SJSA1 (cell line): ENCODE data around the gene GDF2. TPM values are rescaled to one million over a fixed set of nuclear protein-coding genes. Genes with fewer than 3 reads are reported as not detected.

Experiments
- DNase-seq, 2 experiments: peaks; one replicate each; pipeline ENCODE4 v3.0.0-alpha.2; 2015 to 2020; ENCODE audit warnings: low spot score in 2 of 2, low read depth in 1 of 2
- H3K27ac ChIP-seq: fragments of 250-450 bp; sonication (Bioruptor Pico); 2 replicates; pipeline ENCODE4 v1.5.1; 2020; ENCODE audit warnings: mild to moderate bottlenecking, moderate library complexity
- H3K27me3 ChIP-seq: fragments of 250-450 bp; sonication (Bioruptor Pico); replicated peaks from 2 replicates; pipeline ENCODE4 v1.5.1; 2020; ENCODE audit warnings: mild to moderate bottlenecking, moderate library complexity
- H3K36me3 ChIP-seq: fragments of 250-450 bp; sonication (Bioruptor Pico); 2 replicates; pipeline ENCODE4 v1.5.1; 2020; ENCODE audit warnings: mild to moderate bottlenecking
- H3K4me1 ChIP-seq: fragments of 250-450 bp; sonication (Bioruptor Pico); replicated peaks from 2 replicates; pipeline ENCODE4 v1.6.1; 2021; ENCODE audit warnings: mild to moderate bottlenecking
- H3K4me3 ChIP-seq: fragments of 250-450 bp; sonication (Bioruptor Pico); 2 replicates; pipeline ENCODE4 v1.5.1; 2020; ENCODE audit warnings: mild to moderate bottlenecking
- H3K9me3 ChIP-seq: fragments of 250-450 bp; sonication (Bioruptor Pico); replicated peaks from 2 replicates; pipeline ENCODE4 v1.5.1; 2020; ENCODE audit warnings: mild to moderate bottlenecking
- total RNA-seq: library from RNA; depleted of rRNA; stranded (reverse); fragments of >200 nt; shearing (Covaris generic); gene quantifications from 2 replicates; pipeline ENCODE4 v1.2.3, GENCODE V29; 2014

The GDF2 gene
- total RNA-seq, 1 experiment from 2014 or later = not detected

DNA sequence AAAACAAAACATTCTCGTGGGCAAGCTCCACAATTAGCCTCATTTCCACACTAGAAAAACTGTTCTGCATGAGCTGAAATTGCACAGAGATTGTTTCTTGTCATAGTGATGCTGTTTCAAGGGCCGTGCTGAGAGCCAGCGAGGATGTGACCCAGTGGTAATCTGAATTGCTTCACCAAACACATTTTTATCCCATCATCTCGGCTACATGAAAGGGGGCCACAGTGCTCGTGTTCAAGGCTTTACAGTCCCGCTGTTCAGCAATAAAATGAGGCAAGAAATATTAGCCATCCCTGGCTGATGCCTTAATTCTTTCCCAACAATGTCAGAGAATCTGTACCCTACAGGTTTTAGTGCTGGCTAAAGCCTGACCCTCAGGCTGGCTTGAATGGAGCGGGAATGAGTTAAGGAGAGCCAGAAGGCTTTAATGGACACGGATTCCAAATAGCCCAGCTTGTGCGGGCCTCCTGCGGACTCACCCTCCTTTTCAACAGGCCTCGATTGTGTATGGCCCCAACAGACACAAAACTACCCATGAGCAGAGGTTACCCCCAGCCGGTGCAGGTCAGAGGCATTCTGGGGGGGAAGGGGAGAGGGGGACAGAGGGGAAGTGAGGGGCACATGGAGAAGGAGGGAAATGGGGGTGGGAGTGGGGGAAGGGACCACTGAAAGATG lies 24.3 kb upstream of the GDF2 start:
- H3K27ac ChIP-seq = no peak overlapping the region
- DNase-seq = no peak
- H3K27me3 ChIP-seq = peaks cover 58% of the 10 kb centered on the region
- H3K9me3 ChIP-seq = no peaks in the 10 kb centered on the region
- peaks cover 6% of the 10 kb centered on the region; the same call in 1 of the 2 replicates for H3K4me1 ChIP-seq
- no peak overlapping the region for H3K4me3 ChIP-seq
- H3K36me3 ChIP-seq = no peaks in the 10 kb centered on the region

DNA sequence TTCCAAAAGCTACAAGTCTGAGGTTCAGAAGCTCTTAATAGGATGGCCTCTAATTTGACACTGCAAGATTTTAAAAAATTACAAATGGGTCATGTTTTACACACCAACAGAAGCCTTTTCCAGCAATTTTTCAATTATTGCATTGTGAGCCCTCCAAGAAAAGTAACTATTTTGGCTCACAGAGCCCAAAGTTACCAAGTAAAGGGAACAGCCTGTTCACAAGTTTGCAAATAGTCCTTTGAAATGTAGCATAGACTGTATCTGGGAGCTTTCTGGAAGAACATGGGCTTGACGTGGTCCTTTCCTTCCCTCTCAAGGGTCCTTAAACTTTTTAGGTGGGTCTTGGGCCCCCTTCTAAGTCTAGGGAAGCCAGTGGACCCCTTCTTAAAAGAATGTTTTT lies 23.5 kb upstream of the GDF2 start:
- no peaks in the 10 kb centered on the region for H3K36me3 ChIP-seq
- H3K27ac ChIP-seq = no peak overlapping the region
- no peak for DNase-seq
- peaks cover 6% of the 10 kb centered on the region; the same call in 1 of the 2 replicates for H3K4me1 ChIP-seq
- H3K27me3 ChIP-seq = peaks cover 56% of the 10 kb centered on the region
- no peaks in the 10 kb centered on the region for H3K9me3 ChIP-seq
- no peak overlapping the region for H3K4me3 ChIP-seq

DNA sequence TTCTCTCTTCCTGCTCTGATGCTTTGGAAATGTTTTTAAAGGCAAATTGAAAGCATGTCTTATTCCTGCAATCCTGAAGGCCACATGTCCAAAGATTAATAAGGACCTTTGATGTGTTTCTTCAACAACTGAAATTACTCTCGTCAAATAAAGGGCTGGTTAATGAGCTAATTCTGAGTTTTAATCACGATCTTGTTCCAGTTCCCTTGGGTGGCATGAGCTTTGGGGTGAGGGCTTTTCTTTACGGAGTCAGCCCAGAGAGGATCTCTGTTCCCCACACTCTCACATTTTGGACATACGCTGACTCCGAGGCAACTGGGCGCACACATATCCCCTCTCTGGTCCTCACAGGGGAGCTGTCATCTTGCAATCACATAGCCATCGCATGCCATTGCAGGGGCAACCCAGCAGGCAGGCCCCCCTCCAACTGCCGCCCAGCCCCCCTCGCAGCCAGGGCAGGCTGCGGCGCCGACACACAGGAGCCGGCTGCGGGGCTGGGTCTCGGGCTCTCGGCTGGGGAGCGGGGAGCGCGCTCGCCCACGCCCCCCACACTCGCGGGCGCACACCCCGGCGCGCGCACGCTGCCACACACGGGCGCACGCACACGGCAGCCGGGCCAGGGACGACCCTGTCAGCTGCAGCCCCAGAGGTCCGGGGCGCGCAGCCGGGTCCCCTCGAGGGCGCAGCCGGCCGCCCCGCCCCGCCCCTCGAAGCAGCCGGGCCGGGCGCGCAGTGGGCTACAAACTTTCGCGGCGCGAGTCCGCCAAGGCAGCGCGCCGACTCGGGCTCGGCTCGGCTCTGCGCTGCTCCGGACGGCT lies 22.4 kb upstream of the GDF2 start, which contains the start of gene GDF10:
Gene GDF10 (plus strand): TSS at position 587 of the 818 bp plus-strand sequence. CDS start 455 bp downstream, outside the sequence.
- H3K36me3 ChIP-seq = no peaks in the 10 kb centered on the region
- H3K4me3 ChIP-seq = no peak within 1 kb of the TSS
- H3K27me3 ChIP-seq = peaks cover 55% of the 10 kb centered on the region
- H3K4me1 ChIP-seq = peaks cover 6% of the 10 kb centered on the region; the same call in 1 of the 2 replicates
- no peak for DNase-seq
- no peaks in the 10 kb centered on the region for H3K9me3 ChIP-seq
- no peak within 1 kb of the TSS for H3K27ac ChIP-seq

DNA sequence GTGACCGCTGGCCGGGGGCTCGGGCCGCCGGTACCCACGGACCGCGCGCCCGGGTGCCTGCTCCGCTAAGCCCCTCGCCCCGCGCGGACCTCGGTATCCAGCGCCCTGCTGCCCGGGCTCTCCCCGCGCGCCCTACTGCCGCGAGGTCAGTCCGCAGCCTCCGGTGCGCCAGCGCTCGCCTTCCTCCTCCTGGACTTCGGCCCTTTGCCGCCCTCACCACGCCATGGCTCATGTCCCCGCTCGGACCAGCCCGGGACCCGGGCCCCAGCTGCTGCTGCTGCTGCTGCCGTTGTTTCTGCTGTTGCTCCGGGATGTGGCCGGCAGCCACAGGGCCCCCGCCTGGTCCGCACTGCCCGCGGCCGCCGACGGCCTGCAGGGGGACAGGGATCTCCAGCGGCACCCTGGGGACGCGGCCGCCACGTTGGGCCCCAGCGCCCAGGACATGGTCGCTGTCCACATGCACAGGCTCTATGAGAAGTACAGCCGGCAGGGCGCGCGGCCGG lies 21.8 kb upstream of the GDF2 start:
- Histone ChIP-seq H3K4me3 (no peak overlapping the region), H3K4me1 (peaks cover 6% of the 10 kb centered on the region; the same call in 1 of the 2 replicates), H3K36me3 (no peaks in the 10 kb centered on the region), H3K27me3 (peaks cover 55% of the 10 kb centered on the region), H3K27ac (no peak overlapping the region), H3K9me3 (no peaks in the 10 kb centered on the region)
- DNase-seq = no peak

DNA sequence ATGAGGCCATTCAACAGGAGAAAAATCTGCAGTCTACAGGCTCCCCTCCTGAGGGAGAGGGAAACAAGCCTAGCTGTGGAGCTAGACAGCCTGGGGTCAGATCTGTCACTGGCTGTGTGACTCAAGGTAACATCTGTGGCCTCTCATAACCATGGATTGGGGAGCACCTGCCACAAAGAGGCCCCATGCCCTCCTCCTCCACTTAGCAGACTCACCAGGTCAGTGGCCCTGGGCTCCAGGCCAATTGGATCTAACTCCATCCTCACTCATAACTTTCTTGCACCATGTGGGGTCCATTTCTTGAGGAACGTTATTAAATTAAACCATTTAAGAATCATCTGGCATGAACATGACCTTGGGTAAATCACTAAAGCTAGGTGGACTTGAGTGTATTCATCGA lies 20.4 kb upstream of the GDF2 start:
- peaks cover 6% of the 10 kb centered on the region; the same call in 1 of the 2 replicates for H3K4me1 ChIP-seq

DNA sequence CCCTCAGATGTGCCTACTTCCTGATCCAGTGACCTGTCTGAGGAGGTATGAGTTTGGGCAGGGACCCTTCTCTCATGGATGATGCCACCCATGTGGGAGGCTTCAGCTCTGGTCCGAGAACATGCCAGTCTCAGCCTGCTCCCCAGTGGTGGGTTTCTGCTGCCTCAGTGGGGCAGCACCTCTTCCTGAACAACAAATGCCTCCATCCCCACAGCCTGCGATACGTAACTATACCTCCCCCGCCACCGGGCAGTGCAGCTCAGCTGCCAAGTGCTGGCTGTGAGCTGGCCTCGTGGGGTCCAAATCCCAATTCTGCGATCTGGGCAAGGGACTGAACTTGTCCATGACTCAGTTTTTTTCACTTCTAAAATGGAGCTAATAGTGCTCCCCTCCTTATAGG lies 19.1 kb upstream of the GDF2 start:
- Histone ChIP-seq H3K36me3 (no peaks in the 10 kb centered on the region), H3K4me1 (peaks cover 6% of the 10 kb centered on the region; the same call in 1 of the 2 replicates), H3K4me3 (no peak overlapping the region), H3K27me3 (peaks cover 43% of the 10 kb centered on the region), H3K27ac (no peak overlapping the region), H3K9me3 (no peaks in the 10 kb centered on the region)
- DNase-seq = no peak

More for the DNA sequence above, 20.4 kb upstream of the GDF2 start:
- no peak overlapping the region for H3K4me3 ChIP-seq
- H3K36me3 ChIP-seq = no peaks in the 10 kb centered on the region
- H3K27ac ChIP-seq = no peak overlapping the region
- DNase-seq = no peak
- H3K27me3 ChIP-seq = peaks cover 52% of the 10 kb centered on the region
- H3K9me3 ChIP-seq = no peaks in the 10 kb centered on the region

DNA sequence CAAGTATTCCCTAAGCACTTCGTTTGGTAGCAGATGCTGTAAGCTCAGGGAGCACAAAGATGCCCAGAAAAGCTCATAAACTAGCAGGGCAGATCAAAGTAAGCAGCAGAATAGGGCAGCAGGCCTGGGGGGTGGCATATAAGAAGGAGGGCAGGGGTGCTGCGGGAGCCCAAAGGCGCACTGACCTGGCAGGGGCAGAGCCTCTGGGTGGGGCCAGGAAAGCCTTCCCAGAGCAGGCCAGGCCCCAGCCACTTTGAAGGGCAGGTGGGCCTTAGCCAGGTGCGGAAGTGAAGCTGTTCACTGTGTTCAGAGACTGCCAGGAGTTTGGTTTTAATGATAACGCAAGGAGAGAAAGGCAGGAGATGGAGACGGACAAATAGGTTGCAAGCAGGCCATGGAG lies 18.4 kb upstream of the GDF2 start:
- no peak overlapping the region for H3K4me3 ChIP-seq
- no peaks in the 10 kb centered on the region for H3K9me3 ChIP-seq
- no peak overlapping the region for H3K27ac ChIP-seq
- peaks cover 38% of the 10 kb centered on the region for H3K27me3 ChIP-seq
- no peak for DNase-seq
- no peaks in the 10 kb centered on the region for H3K36me3 ChIP-seq
- H3K4me1 ChIP-seq = peaks cover 6% of the 10 kb centered on the region; the same call in 1 of the 2 replicates

DNA sequence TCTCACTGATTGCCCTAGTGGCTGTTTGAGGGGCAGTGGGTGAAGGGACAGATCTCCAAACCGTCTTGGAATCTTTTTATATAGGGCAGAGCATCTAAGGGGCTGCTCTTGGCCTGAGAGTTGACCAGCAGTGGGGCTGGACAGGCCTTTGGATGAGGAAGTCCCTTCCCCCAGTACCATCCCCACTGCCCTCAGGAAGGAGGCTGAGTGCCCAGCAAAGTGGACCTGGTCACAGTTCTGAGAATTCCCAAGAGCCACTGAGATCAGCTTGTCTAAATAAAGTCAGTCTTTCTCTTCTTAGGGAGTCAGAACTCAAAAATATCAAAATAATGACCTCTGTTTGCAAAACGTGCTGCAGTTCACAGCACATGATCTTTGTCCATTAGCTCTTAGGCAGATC lies 16.7 kb upstream of the GDF2 start:
- no peak for DNase-seq
- Histone ChIP-seq H3K27me3 (peaks cover 26% of the 10 kb centered on the region), H3K27ac (no peak overlapping the region), H3K4me1 (no peaks in the 10 kb centered on the region), H3K9me3 (no peaks in the 10 kb centered on the region), H3K4me3 (no peak overlapping the region), H3K36me3 (no peaks in the 10 kb centered on the region)

DNA sequence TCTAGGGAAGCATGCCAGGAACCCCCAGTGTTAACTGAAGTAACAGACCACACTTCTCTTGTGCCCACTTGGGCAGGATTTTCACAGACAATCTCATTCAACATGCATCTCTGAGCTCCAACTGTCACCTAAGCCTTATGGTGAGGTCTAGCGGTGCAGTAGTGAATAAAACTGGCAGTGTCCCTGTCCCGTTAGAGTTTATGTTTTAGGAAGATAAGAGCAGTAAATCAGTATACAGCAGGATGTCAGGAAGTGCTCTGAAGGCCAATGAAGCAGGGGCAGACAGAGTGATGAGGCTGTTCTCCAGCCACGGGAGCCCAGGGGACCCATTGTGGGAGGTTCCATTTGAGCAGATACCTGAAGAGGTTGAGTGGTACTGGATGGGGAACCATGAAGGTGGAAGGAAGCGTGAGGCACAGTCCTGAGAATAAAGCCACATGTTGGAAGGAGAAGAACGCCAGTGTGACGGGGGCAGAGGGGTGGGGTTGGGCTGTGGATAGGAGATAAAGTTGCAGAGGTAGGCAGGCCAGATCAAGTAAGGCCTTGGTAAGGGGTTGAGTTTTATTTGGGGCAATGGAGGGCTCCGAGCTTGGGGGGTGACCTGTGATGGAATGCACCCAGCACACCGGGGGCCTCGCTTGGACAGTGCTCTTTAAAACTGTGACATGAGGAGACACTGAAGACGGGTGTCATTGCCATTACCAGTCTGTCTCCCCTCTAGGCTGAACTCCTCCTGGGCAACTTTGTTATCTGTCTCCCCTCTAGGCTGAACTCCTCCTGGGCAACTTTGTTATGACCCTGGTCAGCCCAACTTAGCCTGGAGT lies 15.7 kb upstream of the GDF2 start:
- H3K4me1 ChIP-seq = no peaks in the 10 kb centered on the region
- peaks cover 16% of the 10 kb centered on the region for H3K27me3 ChIP-seq
- no peaks in the 10 kb centered on the region for H3K9me3 ChIP-seq
- DNase-seq = no peak
- no peak overlapping the region for H3K4me3 ChIP-seq
- H3K36me3 ChIP-seq = no peaks in the 10 kb centered on the region
- no peak overlapping the region for H3K27ac ChIP-seq

DNA sequence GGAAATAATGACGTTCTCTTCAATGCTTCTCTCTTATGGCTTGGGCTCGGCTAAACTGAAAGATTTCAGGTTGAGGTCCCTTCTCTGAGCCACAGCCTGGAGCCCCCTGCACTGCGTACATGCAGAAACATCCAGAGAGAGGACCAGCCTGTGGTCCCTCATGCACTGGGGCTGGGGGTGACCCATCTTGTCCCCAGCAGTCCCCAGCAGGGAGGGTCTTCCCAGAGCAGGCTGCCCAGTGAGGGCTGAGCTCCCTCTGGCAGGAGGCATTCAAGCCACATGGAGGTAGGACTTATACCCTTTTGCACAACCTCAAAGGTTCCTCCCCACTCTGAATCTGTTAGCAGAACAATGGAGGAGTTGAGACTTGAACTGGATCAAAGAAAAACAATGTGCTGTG lies 14.9 kb upstream of the GDF2 start:
- no peaks in the 10 kb centered on the region for H3K9me3 ChIP-seq
- no peaks in the 10 kb centered on the region for H3K36me3 ChIP-seq
- no peak for DNase-seq
- H3K27me3 ChIP-seq = peaks cover 11% of the 10 kb centered on the region
- no peak overlapping the region for H3K4me3 ChIP-seq
- H3K4me1 ChIP-seq = no peaks in the 10 kb centered on the region
- H3K27ac ChIP-seq = no peak overlapping the region

DNA sequence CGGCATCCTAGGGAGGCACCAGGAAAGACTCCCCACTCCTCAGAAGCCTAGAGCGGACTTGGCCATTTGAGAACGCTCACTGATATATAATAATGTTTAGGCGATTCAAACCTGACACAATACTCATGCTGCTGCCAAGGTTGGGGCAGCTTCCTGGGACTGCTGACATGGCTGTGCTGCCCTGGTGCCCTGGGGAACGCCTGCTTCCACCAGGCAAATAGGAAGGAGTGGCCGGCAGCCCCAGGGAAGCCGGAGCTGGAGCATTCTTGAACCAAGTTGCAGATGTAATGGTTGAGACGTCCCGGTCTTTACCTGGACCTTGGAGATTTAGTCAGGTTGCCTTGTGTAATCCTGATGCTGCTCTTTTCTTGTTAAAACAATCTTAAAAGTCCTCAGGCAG lies 13.5 kb upstream of the GDF2 start:
- Histone ChIP-seq H3K27me3 (peaks cover 7% of the 10 kb centered on the region; the same call in 1 of the 2 replicates), H3K27ac (no peak overlapping the region), H3K36me3 (no peaks in the 10 kb centered on the region), H3K9me3 (no peaks in the 10 kb centered on the region), H3K4me1 (no peaks in the 10 kb centered on the region), H3K4me3 (no peak overlapping the region)
- DNase-seq = no peak

DNA sequence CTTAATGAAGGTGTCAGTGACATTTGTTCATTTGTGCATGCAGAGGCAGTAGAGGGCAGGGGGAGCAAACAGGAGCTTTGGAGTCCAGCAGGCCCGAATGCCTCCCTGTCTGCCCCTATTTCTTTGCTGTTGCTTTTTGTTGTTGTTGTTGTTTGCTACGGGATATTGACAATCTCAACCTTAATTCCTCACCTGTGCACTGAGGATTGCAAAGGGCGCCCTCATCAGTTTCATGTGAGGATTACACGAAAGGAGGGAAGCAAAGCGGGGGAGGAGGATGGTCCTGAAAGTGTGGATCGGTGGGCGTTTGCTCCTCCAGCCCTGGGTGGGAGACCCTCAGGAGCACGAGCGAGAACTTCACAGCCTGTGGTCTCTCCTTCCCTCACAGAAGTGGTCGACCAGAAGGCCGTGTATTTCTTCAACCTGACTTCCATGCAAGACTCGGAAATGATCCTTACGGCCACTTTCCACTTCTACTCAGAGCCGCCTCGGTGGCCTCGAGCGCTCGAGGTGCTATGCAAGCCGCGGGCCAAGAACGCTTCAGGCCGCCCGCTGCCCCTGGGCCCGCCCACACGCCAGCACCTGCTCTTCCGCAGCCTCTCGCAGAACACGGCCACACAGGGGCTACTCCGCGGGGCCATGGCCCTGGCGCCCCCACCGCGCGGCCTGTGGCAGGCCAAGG lies 12.7 kb upstream of the GDF2 start:
- H3K27ac ChIP-seq = no peak overlapping the region
- H3K36me3 ChIP-seq = no peaks in the 10 kb centered on the region
- H3K27me3 ChIP-seq = peaks cover 6% of the 10 kb centered on the region; the same call in 1 of the 2 replicates
- H3K9me3 ChIP-seq = no peaks in the 10 kb centered on the region
- no peaks in the 10 kb centered on the region for H3K4me1 ChIP-seq
- DNase-seq = no peak
- no peak overlapping the region for H3K4me3 ChIP-seq

DNA sequence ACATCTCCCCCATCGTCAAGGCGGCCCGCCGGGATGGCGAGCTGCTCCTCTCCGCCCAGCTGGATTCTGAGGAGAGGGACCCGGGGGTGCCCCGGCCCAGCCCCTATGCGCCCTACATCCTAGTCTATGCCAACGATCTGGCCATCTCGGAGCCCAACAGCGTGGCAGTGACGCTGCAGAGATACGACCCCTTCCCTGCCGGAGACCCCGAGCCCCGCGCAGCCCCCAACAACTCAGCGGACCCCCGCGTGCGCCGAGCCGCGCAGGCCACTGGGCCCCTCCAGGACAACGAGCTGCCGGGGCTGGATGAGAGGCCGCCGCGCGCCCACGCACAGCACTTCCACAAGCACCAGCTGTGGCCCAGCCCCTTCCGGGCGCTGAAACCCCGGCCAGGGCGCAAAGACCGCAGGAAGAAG lies 12.2 kb upstream of the GDF2 start:
- H3K27me3 ChIP-seq = peaks cover 4% of the 10 kb centered on the region; the same call in 1 of the 2 replicates
- H3K27ac ChIP-seq = no peak overlapping the region
- no peak overlapping the region for H3K4me3 ChIP-seq
- H3K36me3 ChIP-seq = no peaks in the 10 kb centered on the region
- H3K4me1 ChIP-seq = no peaks in the 10 kb centered on the region
- DNase-seq = no peak
- no peaks in the 10 kb centered on the region for H3K9me3 ChIP-seq
